Spleen (tissue), 7 donors: ENCODE results near the gene ATP4B.

ENCODE experiments used
- CTCF ChIP-seq, 11 experiments: fragments of 200-600 bp in 7 of 11; fragments of 450-650 bp in 4 of 11; sonication (generic) in 4 of 11; IDR thresholded peaks in 8 of 11; conservative IDR thresholded peaks in 3 of 11; 1 replicate in 7 of 11; 2 replicates in 4 of 11; pipeline versions ENCODE4 v1.4.0 to v1.8.0; 2016 to 2021; ENCODE audit warnings: antibody characterized with exemption in 11 of 11, inconsistent platforms in 4 of 11, mild to moderate bottlenecking in 1 of 11
- POLR2A ChIP-seq, 3 donors: fragments of 450-650 bp; IDR thresholded peaks; one replicate each; pipeline ENCODE4 v1.5.1; 2017; ENCODE audit warnings: antibody characterized with exemption in 3 of 3, mild to moderate bottlenecking in 1 of 3
- donor health status: DM: no; HTN: no; CAD: no; lungs with moderate emphysema.
- donor health status: DM: no; HTN: no; CAD: no.
- donor health status: DM: no; HTN: no; CAD: no.

GRCh38 chr13:113622791-113623490 lies 35.1 kb downstream of the ATP4B start:
- TF ChIP-seq CTCF (IDR thresholded peaks at IDR 0.05 in 8 of 11, conservative IDR thresholded peaks at IDR 0.05 in 3 of 11) (no peak), POLR2A (IDR thresholded peaks at IDR 0.05) (no peak)
